SK-N-SH (cell line): ENCODE measurements around the gene RGS14. TPM values are rescaled to one million over a fixed set of nuclear protein-coding genes. Genes with fewer than 3 reads are reported as not detected.

Experiments
- CTCF ChIA-PET: fragments of 300-600, 350-600 bp; formaldehyde crosslinking; extraction: SDS; loops from one replicate; lab custom pipeline; 2021; lab: Yijun Ruan, JAX
- POLR2A ChIA-PET: fragments of 350-600 bp; sonication (Branson Sonifier 250); formaldehyde crosslinking; extraction: SDS; loops from one replicate; lab custom pipeline; 2020; ENCODE audit warnings: antibody characterized with exemption, inconsistent platforms; lab: Yijun Ruan, JAX
- DNase-seq: peaks from one replicate; pipeline ENCODE4 v3.0.0; 2012
- H2AFZ ChIP-seq: fragments of 200-600 bp; sonication (generic); 2 replicates; pipeline ENCODE4 v1.8.1; 2016; ENCODE audit warnings: antibody characterized with exemption, mild to moderate bottlenecking, low read depth
- H3F3A ChIP-seq: fragments of 200-600 bp; sonication (generic); replicated peaks from 2 replicates; pipeline ENCODE3; 2016; ENCODE audit warnings: antibody characterized with exemption, mild to moderate bottlenecking; ENCODE audit not compliant: insufficient read depth
- H3K27ac ChIP-seq, 2 experiments: fragments of 200-500 bp in 1 of 2; fragments of 200-600 bp in 1 of 2; sonication (Bioruptor generic) in 1 of 2; sonication (generic), shearing (Covaris generic) in 1 of 2; 2 replicates each; pipeline versions ENCODE4 v1.5.1 to v1.6.1; 2014 to 2016; ENCODE audit warnings: low read depth in 2 of 2, inconsistent platforms in 1 of 2, low read length in 1 of 2, mild to moderate bottlenecking in 1 of 2, mixed read lengths in 1 of 2
- H3K27me3 ChIP-seq: fragments of 200-600 bp; sonication (generic), shearing (Covaris generic); 2 replicates; pipeline ENCODE4 v1.6.1; 2016; ENCODE audit warnings: mixed run types; ENCODE audit not compliant: insufficient read depth
- H3K36me3 ChIP-seq, 2 experiments: fragments of 200-500 bp in 1 of 2; fragments of 200-600 bp in 1 of 2; sonication (Bioruptor generic) in 1 of 2; sonication (generic) in 1 of 2; replicated peaks in 1 of 2; 2 replicates each; pipeline versions ENCODE3 to v1.5.1; 2014 to 2016; ENCODE audit warnings: low read length in 1 of 2, mild to moderate bottlenecking in 1 of 2; ENCODE audit not compliant: insufficient read depth in 2 of 2, control insufficient read depth in 1 of 2
- H3K4me1 ChIP-seq, 2 experiments: fragments of 200-500 bp in 1 of 2; fragments of 200-600 bp in 1 of 2; sonication (Bioruptor generic) in 1 of 2; sonication (generic), shearing (Covaris generic) in 1 of 2; 2 replicates each; pipeline versions ENCODE4 v1.5.1 to v1.6.1; 2014 to 2016; ENCODE audit warnings: low read depth in 1 of 2, low read length in 1 of 2, mixed run types in 1 of 2; ENCODE audit not compliant: insufficient read depth in 2 of 2, control insufficient read depth in 1 of 2
- H3K4me2 ChIP-seq: fragments of 200-600 bp; sonication (generic), shearing (Covaris generic); 2 replicates; pipeline ENCODE4 v1.6.1; 2017; ENCODE audit warnings: mixed run types
- H3K4me3 ChIP-seq, 2 experiments: fragments of 200-500 bp in 1 of 2; fragments of 200-600 bp in 1 of 2; sonication (Bioruptor generic) in 1 of 2; sonication (generic), shearing (Covaris generic) in 1 of 2; 2 replicates each; pipeline versions ENCODE4 v1.5.1 to v1.8.1; 2014 to 2016; ENCODE audit warnings: low read depth in 2 of 2, inconsistent platforms in 1 of 2, low read length in 1 of 2, mild to moderate bottlenecking in 1 of 2, mixed read lengths in 1 of 2, moderate library complexity in 1 of 2
- H3K79me2 ChIP-seq: fragments of 200-600 bp; sonication (generic); 2 replicates; pipeline ENCODE4 v1.8.1; 2017; ENCODE audit warnings: mild to moderate bottlenecking; ENCODE audit not compliant: insufficient read depth
- H3K9ac ChIP-seq: fragments of 200-600 bp; sonication (generic); 2 replicates; pipeline ENCODE4 v1.6.1; 2017; ENCODE audit warnings: mixed run types
- H3K9me2 ChIP-seq: fragments of 200-600 bp; sonication (generic); 2 replicates; pipeline ENCODE4 v1.6.1; 2017; ENCODE audit warnings: mixed run types
- H3K9me3 ChIP-seq: fragments of 200-600 bp; sonication (generic); 2 replicates; pipeline ENCODE4 v1.6.1; 2017; ENCODE audit warnings: mixed run types, mild to moderate bottlenecking, moderate library complexity
- H4K20me1 ChIP-seq: fragments of 200-600 bp; sonication (generic); 2 replicates; pipeline ENCODE4 v1.6.1; 2017; ENCODE audit warnings: mild to moderate bottlenecking, mixed run types; ENCODE audit not compliant: insufficient read depth
- CHD2 ChIP-seq: fragments of 150-350 bp; IDR thresholded peaks from 2 replicates; pipeline ENCODE4 v1.6.1; 2018; ENCODE audit warnings: low read length; ENCODE audit not compliant: partially characterized antibody
- CTCF ChIP-seq: fragments of 200-600 bp; sonication (generic); IDR thresholded peaks from 2 replicates; pipeline ENCODE4 v1.6.1; 2017; ENCODE audit warnings: antibody characterized with exemption, mild to moderate bottlenecking, moderate library complexity
- EP300 ChIP-seq, 2 experiments: IDR thresholded peaks; 2 replicates each; pipeline versions ENCODE4 v1.4.0 to v1.6.1; 2012; ENCODE audit warnings: borderline replicate concordance in 1 of 2, low read depth in 1 of 2, low read length in 1 of 2
- EZH2phosphoT487 ChIP-seq: fragments of 200-600 bp; sonication (generic); IDR thresholded peaks from 2 replicates; pipeline ENCODE4 v1.6.1; 2017; ENCODE audit warnings: low read depth, mixed run types, mild to moderate bottlenecking, antibody characterized with exemption, moderate library complexity, borderline replicate concordance
- FOSL2 ChIP-seq: IDR thresholded peaks from 2 replicates; pipeline ENCODE4 v1.4.0; 2012; ENCODE audit warnings: low read depth, mild to moderate bottlenecking, moderate library complexity, borderline replicate concordance
- IRF3 ChIP-seq: fragments of 150-350 bp; IDR thresholded peaks from 2 replicates; pipeline ENCODE4 v1.6.1; 2016; ENCODE audit warnings: mild to moderate bottlenecking, low read depth, low read length
- JUND ChIP-seq: IDR thresholded peaks from 2 replicates; pipeline ENCODE4 v1.4.0; 2012
- MEF2A ChIP-seq: IDR thresholded peaks from 2 replicates; pipeline ENCODE4 v1.4.0; 2012; ENCODE audit warnings: low read depth, borderline replicate concordance
- NFIC ChIP-seq: IDR thresholded peaks from 2 replicates; pipeline ENCODE4 v1.4.0; 2012; ENCODE audit warnings: borderline replicate concordance
- NRF1 ChIP-seq: IDR thresholded peaks from 2 replicates; pipeline ENCODE4 v1.6.1; 2012; ENCODE audit warnings: low read depth, mild to moderate bottlenecking, low read length
- RXRA ChIP-seq: IDR thresholded peaks from 2 replicates; pipeline ENCODE4 v1.4.0; 2012; ENCODE audit warnings: low read depth, mild to moderate bottlenecking, borderline replicate concordance
- USF1 ChIP-seq: IDR thresholded peaks from 2 replicates; pipeline ENCODE4 v1.4.0; 2012; ENCODE audit warnings: low read depth, borderline replicate concordance
- YY1 ChIP-seq: IDR thresholded peaks from 2 replicates; pipeline ENCODE4 v1.4.0; 2012; ENCODE audit warnings: low read depth, mild to moderate bottlenecking
- ZBTB33 ChIP-seq: IDR thresholded peaks from 2 replicates; pipeline ENCODE4 v1.4.0; 2012; ENCODE audit warnings: low read depth, borderline replicate concordance
- WGBS: methylation state at CpG from one replicate; pipeline ENCODE4 v1.1.6; 2017; ENCODE audit warnings: low lambda C conversion rate; 5-methylcytosine and 5-hydroxymethylcytosine counted together
- polyA plus RNA-seq, 3 experiments: library from polyadenylated mRNA; depleted of rRNA; stranded (reverse); fragments of >200 nt; gene quantifications; 2 replicates each; pipeline ENCODE4 v1.2.3, GENCODE V29; 2012

RGS14 gene
- polyA plus RNA-seq, 1 of the 3 experiments (the other 2 are of a cell fraction), result 26.5 TPM

GRCh38 chr5:177410575-177410974, 52.9 kb downstream of the RGS14 start:
- POLR2A ChIA-PET, result interaction anchor here (0.6 kb wide), 1 partner anchor 30 kb away, joined by 3 read pairs; no protein-coding TSS in a partner anchor
- 78% methylated on average over 3 of the region's 3 CpGs for WGBS
- CTCF ChIA-PET, result interaction anchor here (0.8 to 1.4 kb wide), 3 partner anchors 11 to 91 kb away, joined by 3 to 4 read pairs (median 3); no protein-coding TSS in a partner anchor

More at GRCh38 chr5:177410575-177410974, 52.9 kb downstream of the RGS14 start:
- H3K9me3 ChIP-seq, result no peaks in the 10 kb centered on the region
- no peak overlapping the region for H3K4me3 ChIP-seq
- H2AFZ ChIP-seq, result no peak overlapping the region
- no peaks in the 10 kb centered on the region for H3K36me3 ChIP-seq
- no peak for DNase-seq
- H3K4me2 ChIP-seq, result no peak overlapping the region
- no peaks in the 10 kb centered on the region for H3K79me2 ChIP-seq
- H3K27ac ChIP-seq, result no peak overlapping the region
- no peaks in the 10 kb centered on the region for H3K27me3 ChIP-seq
- TF ChIP-seq NRF1 (no peak), CTCF (no peak), USF1 (no peak), CHD2 (no peak), EZH2phosphoT487 (no peak), JUND (no peak), RXRA (no peak), MEF2A (no peak), YY1 (no peak), IRF3 (no peak), ZBTB33 (no peak), NFIC (no peak), EP300 (IDR thresholded peaks at IDR 0.05; ENCODE audit: borderline replicate concordance in 1 of 2, low read depth in 1 of 2, low read length in 1 of 2) (no peak), FOSL2 (no peak)
- TF ChIP-seq, all 33 proteins: peak for 0
- Histone ChIP-seq H3K9me2 (no peaks in the 10 kb centered on the region), H3K9ac (no peak overlapping the region), H3K4me1 (peaks cover 0 to under 1% of the 10 kb centered on the region in 2 experiments; a peak in 1 of 4 replicates), H3F3A (peaks cover 7% of the 10 kb centered on the region), H4K20me1 (no peaks in the 10 kb centered on the region)
